DND-41 (cell line): Measurements from ENCODE around the gene ADAMTS13.

ENCODE experiments used
- ATAC-seq: fragments of 200-7000 bp; cut with Tn5 transposase; 3 replicates; pipeline ENCODE4 v1.9.1; 2021; ENCODE audit warnings: low read depth; ENCODE audit not compliant: insufficient read depth
- DNase-seq: peaks from one replicate; pipeline ENCODE4 v3.0.0-alpha.2; 2020
- H2AFZ ChIP-seq: 2 replicates; pipeline ENCODE4 v1.6.0; 2012; ENCODE audit warnings: low read depth, low read length
- H3K27ac ChIP-seq: 2 replicates; pipeline ENCODE4 v1.5.1; 2012; ENCODE audit warnings: low read length, inconsistent platforms
- H3K27me3 ChIP-seq: fragments of 200-600 bp; sonication (generic); 2 replicates; pipeline ENCODE4 v1.6.0; 2012; ENCODE audit warnings: low read length, mild to moderate bottlenecking, inconsistent platforms; ENCODE audit not compliant: insufficient read depth, poor library complexity
- H3K36me3 ChIP-seq: 2 replicates; pipeline ENCODE4 v1.5.1; 2012; ENCODE audit warnings: low read length, inconsistent platforms; ENCODE audit not compliant: insufficient read depth
- H3K4me1 ChIP-seq: 2 replicates; pipeline ENCODE4 v1.5.1; 2012; ENCODE audit warnings: mild to moderate bottlenecking, low read length; ENCODE audit not compliant: insufficient read depth
- H3K4me2 ChIP-seq: 2 replicates; pipeline ENCODE4 v1.6.0; 2012; ENCODE audit warnings: mild to moderate bottlenecking, moderate library complexity, low read length, inconsistent platforms; ENCODE audit not compliant: insufficient read depth
- H3K4me3 ChIP-seq, 2 experiments: fragments of 200-600 bp in 1 of 2; shearing (Covaris generic) in 1 of 2; 2 replicates each; pipeline ENCODE4 v1.5.1; 2012 to 2016; ENCODE audit warnings: inconsistent platforms in 2 of 2, low read length in 2 of 2, mild to moderate bottlenecking in 2 of 2, low read depth in 1 of 2, moderate library complexity in 1 of 2
- H3K79me2 ChIP-seq: 2 replicates; pipeline ENCODE4 v1.6.0; 2012; ENCODE audit warnings: low read length, inconsistent platforms; ENCODE audit not compliant: insufficient read depth
- H3K9ac ChIP-seq: 2 replicates; pipeline ENCODE4 v1.6.0; 2012; ENCODE audit warnings: low read depth, mild to moderate bottlenecking, inconsistent platforms, low read length, moderate library complexity
- H3K9me3 ChIP-seq: 2 replicates; pipeline ENCODE4 v1.5.1; 2012; ENCODE audit warnings: low read length, moderate library complexity, mild to moderate bottlenecking, inconsistent platforms; ENCODE audit not compliant: insufficient read depth, severe bottlenecking
- H4K20me1 ChIP-seq: 2 replicates; pipeline ENCODE4 v1.6.0; 2012; ENCODE audit warnings: low read length; ENCODE audit not compliant: insufficient read depth
- EZH2 ChIP-seq: IDR thresholded peaks from 3 replicates; pipeline ENCODE4 v1.6.1; 2012; ENCODE audit warnings: borderline replicate concordance, low read depth, mild to moderate bottlenecking, moderate library complexity, low read length, inconsistent platforms; ENCODE audit not compliant: severe bottlenecking
- TF ChIP-seq, protein P1 (sequence below): IDR thresholded peaks from 2 replicates; pipeline ENCODE4 v1.5.1; 2012; ENCODE audit warnings: borderline replicate concordance, low read length, moderate library complexity, mild to moderate bottlenecking; ENCODE audit not compliant: poor library complexity, severe bottlenecking; ENCODE audit errors: extremely low read depth

Gene ADAMTS13

DNA sequence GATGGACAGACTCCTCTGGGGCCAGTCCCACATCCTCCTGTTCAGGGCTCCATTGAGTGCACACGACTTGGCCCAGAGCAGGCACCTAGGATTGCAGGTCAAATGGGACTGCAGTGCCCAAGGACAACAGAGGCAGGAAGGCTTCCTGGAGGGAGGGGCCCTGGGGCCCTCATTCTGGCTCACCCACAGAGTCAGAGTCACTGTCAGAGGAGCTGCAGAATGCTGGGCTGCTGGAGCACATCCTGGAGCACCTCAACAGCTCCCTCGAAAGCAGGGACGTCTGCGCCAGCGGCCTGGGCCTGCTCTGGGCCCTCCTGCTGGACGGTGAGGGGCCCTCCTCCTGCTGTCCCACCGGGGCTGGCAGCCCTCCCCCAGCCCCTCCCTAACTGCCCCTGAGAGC, 19.5 kb upstream of the ADAMTS13 start:
- Histone ChIP-seq H3K27ac (no peak overlapping the region), H3K79me2 (no peaks in the 10 kb centered on the region), H4K20me1 (peaks cover 15% of the 10 kb centered on the region), H2AFZ (no peak overlapping the region), H3K4me2 (no peak overlapping the region), H3K9me3 (no peaks in the 10 kb centered on the region), H3K9ac (no peak overlapping the region), H3K27me3 (no peaks in the 10 kb centered on the region), H3K4me3 (no peak overlapping the region), H3K36me3 (peaks cover 33% of the 10 kb centered on the region), H3K4me1 (no peaks in the 10 kb centered on the region)
- DNase-seq (no peak), ATAC-seq (no peak)
- TF ChIP-seq, protein P1, sequence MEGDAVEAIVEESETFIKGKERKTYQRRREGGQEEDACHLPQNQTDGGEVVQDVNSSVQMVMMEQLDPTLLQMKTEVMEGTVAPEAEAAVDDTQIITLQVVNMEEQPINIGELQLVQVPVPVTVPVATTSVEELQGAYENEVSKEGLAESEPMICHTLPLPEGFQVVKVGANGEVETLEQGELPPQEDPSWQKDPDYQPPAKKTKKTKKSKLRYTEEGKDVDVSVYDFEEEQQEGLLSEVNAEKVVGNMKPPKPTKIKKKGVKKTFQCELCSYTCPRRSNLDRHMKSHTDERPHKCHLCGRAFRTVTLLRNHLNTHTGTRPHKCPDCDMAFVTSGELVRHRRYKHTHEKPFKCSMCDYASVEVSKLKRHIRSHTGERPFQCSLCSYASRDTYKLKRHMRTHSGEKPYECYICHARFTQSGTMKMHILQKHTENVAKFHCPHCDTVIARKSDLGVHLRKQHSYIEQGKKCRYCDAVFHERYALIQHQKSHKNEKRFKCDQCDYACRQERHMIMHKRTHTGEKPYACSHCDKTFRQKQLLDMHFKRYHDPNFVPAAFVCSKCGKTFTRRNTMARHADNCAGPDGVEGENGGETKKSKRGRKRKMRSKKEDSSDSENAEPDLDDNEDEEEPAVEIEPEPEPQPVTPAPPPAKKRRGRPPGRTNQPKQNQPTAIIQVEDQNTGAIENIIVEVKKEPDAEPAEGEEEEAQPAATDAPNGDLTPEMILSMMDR: no peak
- no peak for TF ChIP-seq EZH2

DNA sequence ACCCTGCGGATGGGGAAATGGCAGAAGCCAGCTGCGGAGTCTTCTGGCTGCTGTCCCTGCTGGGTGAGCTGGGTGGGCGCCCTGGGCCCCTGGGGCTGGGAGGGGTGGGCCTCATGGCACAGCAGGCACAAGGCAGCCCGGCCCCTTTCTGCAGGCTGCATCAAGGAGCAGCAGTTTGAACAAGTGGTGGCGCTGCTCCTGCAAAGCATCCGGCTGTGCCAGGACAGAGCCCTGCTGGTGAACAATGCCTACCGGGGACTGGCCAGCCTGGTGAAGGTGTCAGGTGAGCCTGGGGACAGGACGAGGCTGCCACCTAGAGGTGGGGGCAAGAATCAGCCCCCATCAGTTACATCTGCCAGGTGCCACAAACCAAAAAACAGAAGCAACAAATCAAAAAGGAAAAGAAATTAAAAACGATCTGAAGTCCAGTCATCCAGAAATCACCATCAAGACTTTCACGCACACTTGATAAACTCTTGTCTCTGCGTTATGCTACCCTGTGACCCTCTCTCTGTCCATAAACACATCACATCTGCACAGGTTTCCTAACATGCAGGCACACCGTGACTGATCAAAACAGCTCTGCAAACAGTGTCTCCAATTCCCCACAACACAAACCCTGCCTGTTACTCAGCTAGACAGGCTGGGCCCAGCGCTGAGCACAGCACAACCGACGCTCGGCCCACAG, 18.3 kb upstream of the ADAMTS13 start:
- Histone ChIP-seq H2AFZ (no peak overlapping the region), H4K20me1 (peaks cover 15% of the 10 kb centered on the region), H3K36me3 (peaks cover 40% of the 10 kb centered on the region), H3K79me2 (no peaks in the 10 kb centered on the region), H3K4me3 (no peak overlapping the region), H3K27me3 (no peaks in the 10 kb centered on the region), H3K4me2 (no peak overlapping the region), H3K9ac (no peak overlapping the region), H3K27ac (no peak overlapping the region), H3K9me3 (no peaks in the 10 kb centered on the region), H3K4me1 (no peaks in the 10 kb centered on the region)
- DNase-seq (peak; percentile 40), ATAC-seq (no peak)
- no peak for TF ChIP-seq EZH2
- TF ChIP-seq, protein P1: peak; percentile 59

DNA sequence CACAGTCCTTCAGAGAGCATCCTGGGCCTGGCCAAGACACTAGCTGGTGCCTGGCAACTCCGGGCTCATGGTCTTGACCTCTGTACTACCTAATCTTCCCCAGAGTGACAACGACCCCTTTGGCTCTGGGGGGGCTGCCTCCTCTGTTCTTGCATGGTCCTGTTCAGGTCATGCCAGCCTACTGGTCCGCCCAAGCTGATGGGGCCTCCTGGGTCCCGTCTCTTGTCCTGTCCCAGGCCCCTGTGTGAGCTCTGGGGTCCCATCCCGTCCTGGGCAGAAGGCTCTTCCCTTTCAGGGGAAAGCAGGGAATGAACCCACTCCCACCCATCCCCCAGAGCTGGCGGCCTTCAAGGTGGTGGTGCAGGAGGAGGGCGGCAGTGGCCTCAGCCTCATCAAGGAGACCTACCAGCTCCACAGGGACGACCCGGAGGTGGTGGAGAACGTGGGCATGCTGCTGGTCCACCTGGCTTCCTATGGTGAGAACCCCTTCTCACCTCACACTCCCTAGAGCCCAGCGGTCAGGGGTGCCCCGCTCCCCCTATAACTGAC, 17.6 kb upstream of the ADAMTS13 start:
- H3K4me1 ChIP-seq: no peaks in the 10 kb centered on the region
- H3K36me3 ChIP-seq: peaks cover 41% of the 10 kb centered on the region
- no peaks in the 10 kb centered on the region for H3K9me3 ChIP-seq
- H3K27me3 ChIP-seq: no peaks in the 10 kb centered on the region
- TF ChIP-seq EZH2: no peak
- TF ChIP-seq, protein P1: no peak
- H3K4me2 ChIP-seq: no peak overlapping the region
- peaks cover 15% of the 10 kb centered on the region for H4K20me1 ChIP-seq
- DNase-seq: no peak
- ATAC-seq: no peak
- H3K9ac ChIP-seq: no peak overlapping the region
- no peak overlapping the region for H3K4me3 ChIP-seq
- no peak overlapping the region for H2AFZ ChIP-seq
- no peaks in the 10 kb centered on the region for H3K79me2 ChIP-seq
- no peak overlapping the region for H3K27ac ChIP-seq
